GM18858 (cell line): ENCODE data around the gene RIMS1.

Experiments
- ATAC-seq: cut with Tn5 transposase; IDR thresholded peaks from one replicate; pipeline ENCODE4 v1.9.1; 2021; ENCODE audit not compliant: unreplicated experiment

RIMS1 gene

DNA sequence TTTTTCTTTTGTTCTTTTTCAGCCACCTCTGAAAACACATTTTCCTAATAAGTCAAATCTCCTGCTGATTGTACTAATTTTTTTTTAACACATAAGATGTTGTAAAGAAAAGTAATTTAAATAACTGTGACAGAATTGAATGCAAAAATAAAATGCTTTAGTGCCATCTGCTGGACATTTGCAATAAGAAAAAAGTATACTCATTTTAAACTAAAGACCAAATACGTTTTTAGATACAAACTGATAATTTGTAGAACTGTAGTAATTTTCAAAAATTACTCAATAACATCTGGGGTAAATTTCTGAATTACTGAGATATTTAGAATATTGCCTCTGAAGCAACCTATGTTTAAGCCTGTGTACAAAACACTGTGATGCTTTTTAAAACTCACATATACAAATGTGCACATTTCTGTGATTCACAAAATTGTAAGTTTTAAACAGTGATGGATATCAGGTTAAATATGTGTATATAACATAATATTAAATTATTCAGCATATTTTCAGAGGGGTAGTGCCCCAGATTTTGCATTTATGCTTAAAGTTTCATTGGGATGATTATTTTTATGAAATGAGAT lies 198.7 kb downstream of the RIMS1 start:
- ATAC-seq, result no peak

DNA sequence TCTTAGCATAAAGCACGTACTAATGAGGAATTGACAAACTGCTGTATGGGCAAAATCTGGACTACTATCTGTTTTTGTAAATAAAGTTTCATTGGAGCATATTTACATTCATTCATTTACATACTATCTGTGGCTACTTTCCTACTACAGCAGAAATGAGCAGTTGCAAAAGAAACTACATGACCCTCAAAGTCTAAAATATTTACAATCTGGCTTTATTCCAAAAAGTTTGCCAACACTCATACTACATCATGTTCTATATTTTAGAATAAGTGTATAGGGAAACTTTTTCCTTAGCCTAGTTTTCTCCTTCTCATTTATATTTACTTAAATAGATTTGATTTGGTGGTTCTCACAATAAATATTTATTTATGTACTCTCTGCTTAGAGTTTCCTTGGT lies 208.2 kb downstream of the RIMS1 start:
- no peak for ATAC-seq

DNA sequence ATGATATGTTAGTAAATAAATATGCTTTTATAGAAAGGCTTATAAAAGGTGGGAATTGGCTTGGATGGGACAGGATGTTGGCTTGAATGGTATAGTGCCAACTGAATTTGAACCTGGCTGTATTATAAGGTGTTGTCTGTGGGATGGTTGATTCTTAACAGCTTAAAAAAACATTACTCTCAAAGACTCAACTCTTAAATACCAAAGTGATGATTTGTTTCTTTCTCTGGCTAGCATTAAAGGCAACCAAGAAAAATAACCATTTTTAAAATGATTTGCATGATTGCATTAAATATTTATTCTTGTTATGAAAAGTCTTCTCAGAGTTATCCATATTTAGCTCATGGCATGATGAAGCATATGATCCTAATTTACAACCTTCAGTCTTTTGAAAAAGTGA lies 216.2 kb downstream of the RIMS1 start:
- ATAC-seq, result no peak

DNA sequence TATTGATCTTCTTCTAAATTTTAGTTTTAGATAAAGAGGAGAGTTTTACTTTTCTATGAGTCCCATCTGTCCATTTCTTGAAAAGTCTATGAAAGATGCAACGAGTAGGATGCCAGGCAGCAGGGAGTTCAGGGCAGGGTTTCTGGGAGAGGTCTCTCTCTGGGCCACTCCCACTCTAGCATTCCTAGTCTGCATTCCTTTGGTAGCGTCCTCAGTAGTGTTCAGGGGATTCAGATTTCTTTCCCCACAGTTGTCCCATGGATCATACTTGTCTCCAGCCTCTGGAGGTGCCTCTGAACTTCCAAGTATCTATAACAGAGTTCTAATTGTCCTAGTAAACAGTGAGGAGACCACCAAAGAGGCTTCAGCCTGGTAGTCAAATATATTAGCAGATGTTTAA lies 225.3 kb downstream of the RIMS1 start:
- no peak for ATAC-seq

DNA sequence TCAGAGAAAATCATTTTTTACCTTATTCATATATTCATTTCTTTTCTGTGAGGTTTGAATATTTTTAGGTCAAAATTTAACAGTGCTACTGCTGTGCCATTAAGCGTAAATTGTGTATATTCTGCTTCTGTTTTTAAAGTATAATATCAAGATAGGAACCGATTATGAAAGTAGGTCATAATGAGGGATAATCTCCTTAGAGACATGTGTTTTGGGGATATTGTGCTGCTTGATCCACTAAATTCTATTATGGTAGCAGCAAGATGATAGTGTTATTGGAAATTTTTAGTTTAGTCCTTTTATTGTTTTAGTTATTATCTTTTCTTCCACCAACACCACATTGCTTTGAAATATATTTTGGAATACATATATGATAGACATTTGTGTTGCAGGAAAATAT lies 244.0 kb downstream of the RIMS1 start:
- no peak for ATAC-seq

DNA sequence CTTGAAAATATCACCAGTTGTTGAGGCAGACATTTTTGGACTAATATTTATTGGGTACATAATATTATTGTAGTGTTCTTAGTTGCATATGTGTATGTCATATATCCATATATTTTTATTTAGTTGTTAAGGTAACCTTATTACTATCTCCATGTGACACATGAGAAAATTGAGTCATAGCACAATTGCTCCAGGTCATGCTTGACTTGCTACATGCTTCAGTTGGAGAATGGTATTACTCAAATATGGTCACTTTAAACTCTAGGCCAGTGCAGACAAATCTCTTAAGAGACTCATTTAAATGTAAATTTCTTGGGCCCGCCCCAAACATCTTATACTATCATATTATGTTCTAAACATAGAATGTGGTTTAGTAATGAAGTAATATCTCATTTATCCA lies 246.1 kb downstream of the RIMS1 start:
- peak; percentile 50 for ATAC-seq

DNA sequence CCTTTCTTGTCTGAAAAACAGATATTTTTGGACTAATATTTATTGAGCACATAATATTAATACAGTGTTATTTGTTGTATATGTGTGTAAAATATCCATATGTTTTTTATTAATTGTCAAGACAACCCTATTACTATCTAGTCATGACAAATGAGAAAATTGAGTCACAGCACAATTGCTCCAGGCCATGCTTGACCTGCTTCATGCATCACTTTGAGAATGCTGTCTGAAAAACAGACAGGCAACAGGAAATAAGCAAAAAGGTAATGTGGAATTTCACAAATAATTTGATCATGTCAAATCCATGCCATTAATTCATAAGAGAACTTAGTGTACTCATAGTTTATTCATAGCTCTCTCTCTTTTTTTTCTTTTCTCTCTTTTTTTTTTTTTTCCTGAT lies 246.5 kb downstream of the RIMS1 start:
- peak; percentile 2 for ATAC-seq

DNA sequence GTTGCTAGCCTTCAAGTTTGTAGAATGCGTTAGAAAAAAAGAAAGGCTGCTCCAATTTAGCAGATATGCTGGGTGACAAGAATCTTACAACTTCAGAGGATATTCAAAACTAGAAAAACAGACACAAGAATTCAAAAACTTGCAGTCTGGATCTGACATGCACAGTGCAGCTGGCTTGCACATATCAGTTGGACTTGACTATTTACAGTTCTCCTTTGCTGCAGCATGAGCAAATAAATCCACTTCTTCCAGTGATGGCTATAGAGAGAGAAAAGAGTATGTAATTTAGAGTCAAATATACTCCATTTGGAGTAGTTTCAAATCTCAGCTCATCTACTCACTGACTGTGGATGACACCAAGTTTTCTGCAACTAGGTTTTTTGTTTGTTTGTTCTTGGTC lies 247.0 kb downstream of the RIMS1 start:
- ATAC-seq, result no peak

DNA sequence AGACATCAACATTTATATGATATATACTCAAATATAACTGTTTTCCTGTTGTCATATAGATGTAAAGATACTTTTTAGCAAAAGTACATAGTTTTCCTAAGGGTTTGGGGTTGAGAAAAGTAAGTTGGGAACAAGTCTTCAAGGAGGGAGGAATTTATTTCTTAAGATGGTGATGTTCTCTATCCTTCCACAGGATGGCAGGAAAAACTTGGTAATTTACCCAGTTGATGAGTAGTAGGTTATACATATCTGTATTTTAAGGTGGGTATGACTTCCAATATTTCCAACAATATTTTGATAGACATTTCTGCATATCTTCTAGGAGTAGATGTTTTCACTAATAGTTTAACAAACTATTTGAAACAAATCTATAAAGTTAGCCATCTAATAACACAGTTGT lies 254.4 kb downstream of the RIMS1 start:
- no peak for ATAC-seq

DNA sequence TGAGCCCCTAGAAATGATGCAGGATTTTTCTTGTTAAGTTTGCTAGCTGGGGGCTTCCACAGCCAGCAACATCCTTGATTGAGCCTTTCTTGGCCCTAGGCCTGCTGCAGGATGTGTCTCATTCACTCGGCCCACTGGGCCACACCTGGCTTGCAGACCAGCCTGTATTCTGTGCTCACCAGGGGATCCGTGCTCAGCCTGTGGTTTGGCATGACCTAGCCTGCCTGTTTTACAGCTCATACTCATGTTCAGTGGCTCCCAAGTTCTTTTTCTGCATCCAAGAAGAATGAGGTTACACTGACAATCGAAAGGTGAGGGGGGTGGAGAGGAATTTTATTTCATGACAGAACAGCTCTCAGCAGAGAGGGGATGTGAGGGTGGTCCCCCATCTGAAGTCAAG lies 263.4 kb downstream of the RIMS1 start:
- ATAC-seq, result no peak

DNA sequence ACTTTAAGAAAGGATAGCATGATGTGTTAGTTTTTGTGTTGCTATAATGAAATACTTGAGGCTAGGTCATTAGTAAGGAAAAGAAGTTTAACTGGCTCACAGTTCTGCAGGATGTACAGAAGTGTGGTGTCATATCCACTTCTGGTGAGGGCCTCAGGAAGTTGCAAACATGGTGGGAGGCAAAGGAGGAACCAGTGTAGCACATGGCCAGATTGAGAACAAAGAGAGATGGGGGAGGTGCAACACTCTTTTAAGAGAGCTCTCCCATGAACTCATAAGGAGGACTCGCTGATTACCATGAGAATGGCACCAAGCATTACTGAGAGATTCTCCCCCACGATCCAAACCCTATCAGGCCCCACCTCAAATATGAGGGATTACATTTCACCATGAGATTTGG lies 265.4 kb downstream of the RIMS1 start:
- ATAC-seq, result no peak

DNA sequence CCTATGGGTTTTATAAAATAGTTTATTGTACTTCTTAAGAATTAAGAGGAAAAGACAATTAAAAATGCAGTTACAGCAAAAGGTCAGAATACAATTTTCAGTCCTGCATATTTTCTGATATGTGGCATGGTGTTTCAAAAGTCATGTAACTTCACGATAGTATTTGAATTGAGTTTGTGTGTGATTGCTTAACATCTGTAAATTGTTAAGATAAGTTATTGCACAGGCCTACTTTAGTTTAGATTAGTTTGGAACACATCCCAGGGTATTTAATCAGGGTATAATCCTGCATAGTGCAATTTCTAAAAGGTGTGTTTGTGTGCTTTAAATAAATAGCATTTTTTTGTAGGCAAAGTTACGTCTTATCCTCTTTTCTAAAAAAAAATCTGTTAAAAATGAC lies 289.6 kb downstream of the RIMS1 start:
- ATAC-seq, result no peak

DNA sequence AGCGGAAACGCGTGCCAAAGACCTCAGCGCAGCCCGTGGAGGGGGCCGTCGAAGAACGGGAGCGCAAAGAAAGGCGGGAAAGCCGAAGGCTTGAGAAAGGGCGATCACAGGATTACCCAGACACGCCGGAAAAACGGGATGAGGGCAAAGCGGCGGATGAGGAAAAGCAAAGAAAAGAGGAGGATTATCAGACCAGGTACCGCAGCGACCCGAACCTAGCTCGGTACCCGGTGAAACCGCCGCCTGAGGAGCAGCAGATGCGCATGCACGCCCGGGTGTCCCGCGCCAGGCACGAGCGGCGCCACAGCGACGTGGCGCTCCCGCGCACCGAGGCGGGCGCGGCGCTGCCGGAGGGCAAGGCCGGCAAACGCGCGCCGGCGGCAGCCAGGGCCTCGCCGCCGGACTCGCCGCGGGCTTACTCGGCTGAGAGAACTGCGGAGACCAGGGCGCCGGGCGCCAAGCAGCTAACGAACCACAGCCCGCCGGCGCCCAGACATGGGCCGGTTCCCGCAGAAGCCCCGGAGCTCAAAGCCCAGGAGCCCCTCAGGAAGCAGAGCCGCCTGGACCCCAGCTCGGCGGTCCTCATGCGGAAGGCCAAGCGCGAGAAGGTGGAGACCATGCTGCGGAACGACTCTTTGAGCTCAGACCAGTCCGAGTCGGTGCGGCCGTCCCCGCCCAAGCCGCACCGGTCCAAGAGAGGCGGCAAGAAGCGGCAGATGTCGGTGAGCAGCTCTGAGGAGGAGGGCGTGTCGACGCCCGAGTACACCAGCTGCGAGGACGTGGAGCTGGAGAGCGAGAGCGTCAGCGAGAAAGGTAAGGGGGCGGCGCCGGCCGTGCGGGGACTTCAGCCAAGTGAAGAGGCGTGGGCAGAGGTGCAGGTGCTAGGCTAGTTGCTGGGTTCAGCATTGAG lies 296.2 kb downstream of the RIMS1 start:
- ATAC-seq, result peak; percentile 43

DNA sequence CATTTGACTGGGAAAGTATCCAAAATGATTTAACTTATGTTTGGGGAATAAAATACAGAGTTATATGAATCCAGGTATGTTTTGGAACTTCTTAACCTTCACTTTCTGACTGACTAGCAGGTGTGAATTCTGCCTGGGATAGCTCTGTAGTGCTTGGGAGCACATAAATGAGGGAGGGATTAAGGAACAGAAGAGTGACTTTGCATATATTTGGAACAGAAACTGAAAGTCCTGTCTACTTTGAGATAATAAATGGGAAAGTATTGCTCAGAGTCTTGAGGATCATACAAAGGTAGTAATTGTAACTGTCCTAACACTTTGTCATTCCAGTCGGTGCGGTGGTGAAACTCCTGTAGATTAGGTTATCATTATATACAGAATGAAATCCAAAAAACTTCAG lies 317.6 kb downstream of the RIMS1 start:
- no peak for ATAC-seq

DNA sequence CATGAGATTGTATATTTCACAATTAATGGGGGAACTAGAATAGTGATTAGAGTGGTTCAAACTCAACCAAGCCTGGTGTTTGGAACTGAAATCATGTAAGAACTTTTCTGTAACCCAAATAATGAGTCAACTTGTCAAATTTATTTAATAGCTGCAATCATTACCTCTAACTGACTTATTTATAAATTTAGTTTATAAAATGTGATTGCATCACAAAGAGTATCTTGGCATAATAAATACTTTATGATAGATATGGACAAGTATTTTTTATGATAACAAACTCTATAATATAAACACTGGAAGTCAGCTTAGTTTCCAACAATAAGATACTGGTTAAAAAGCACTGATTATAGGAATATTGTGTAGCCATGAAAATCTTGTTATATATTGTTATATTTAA lies 319.1 kb downstream of the RIMS1 start:
- no peak for ATAC-seq

DNA sequence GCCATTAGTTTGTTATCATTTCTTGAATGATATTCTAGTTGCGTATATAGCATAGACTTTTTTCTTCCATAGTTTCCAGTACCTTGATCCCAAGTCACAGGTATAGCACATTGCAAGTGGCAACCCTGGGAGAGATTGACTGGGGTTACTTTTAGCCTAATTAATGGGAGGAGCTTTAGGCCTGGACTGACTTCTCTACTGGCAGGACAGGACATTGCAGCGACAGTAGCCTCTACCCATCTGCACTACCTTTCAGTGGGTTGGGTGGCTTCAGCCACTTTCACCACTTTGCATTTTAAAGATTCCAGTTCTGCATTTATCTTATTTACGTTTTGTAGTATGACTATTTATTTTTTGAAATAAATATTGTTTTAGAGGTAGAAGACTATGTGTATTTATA lies 320.3 kb downstream of the RIMS1 start:
- no peak for ATAC-seq

DNA sequence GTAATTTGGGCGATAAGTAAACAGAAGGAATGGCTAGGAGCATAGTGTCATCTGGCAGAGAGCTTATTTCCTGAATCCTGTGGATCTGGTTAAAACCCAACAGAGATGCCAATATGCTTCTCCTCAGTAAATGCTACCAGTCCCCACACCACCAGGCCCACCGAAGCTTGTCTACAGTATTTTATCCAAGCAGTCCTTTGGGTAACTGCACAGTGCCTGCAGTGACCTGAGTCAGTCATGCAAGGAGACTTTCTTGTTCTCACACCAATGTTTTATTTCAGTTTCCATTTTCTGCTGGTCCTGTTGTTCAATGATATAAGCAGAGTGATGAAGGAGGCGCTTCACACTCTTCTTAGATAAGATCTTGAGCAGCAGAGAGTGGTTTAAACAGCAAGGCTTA lies 326.3 kb downstream of the RIMS1 start:
- peak; percentile 47 for ATAC-seq

DNA sequence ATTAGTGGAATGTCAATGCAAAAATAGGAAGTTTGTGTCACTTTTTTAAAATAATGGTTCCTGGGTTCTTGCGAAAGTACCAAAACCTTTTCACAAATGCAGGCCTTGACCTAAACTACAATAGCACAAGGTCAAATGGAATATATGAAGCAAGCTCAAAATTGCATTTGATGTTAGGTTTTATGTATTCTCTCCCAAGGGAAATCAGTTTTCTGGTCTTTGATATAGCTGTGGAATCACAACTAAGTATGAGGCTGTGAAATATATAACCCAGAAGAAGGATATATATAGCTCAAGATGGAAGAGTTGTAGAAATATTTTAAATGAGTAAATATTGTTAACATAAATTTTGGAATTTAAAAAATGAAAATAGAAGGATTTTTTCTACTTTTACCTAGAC lies 327.3 kb downstream of the RIMS1 start:
- no peak for ATAC-seq

DNA sequence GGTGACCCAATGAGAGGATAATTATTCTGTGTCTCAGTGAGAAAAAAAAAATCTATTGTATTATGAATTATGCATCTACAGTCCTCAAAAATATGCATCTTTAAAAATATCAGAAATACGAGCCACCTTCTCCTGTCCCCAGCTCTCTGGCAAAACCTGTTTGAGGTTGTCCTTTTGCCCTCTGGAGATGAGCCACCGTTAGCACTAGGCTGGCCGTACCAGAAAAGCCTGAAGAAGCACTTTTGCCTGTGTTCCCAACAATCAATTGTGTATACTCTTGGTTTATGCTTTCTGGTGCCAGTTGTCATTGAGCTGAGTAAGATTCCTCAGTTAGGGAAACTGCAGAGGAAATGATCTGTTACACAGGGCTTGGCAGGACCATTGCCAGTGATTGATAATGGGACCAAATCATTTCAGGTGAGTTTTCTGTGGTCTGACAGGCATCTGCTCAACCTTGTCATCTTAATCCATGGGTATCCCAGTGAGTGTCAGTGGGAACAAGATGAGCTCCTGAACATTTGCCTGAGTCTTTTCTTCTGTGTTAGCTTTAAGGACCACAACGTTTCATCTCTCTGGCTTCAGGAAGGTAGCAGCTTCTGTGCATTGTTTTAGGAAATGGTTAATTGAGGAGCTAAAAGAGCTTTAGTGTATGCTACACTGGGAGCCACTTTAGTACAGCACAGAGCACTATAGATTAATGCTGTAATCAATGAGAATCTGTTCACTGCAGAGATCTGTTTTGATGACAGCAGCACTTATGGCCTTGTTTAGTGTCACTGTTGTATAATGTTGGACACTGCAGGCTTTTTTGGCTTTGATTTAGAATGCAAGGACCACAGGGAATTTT lies 330.1 kb downstream of the RIMS1 start:
- ATAC-seq, result no peak

DNA sequence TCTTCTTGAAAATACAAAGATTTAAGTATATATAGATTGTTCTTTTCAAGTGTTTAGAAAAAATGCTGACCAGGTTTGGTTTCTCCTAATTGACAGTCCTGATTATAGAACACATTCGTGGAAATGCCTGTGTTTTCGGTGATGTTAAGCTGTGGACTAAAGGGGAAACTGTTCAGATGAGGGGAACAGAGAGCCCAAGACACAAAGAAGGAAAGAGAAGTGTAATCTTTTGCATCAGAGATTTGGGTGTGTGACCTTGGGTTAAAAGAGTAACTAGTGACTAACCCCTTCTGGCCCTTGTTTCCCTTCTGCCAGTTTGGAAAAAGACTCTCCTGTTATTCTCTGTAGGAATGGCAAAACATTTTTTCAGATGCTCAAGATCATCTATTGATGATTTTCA lies 331.3 kb downstream of the RIMS1 start:
- ATAC-seq, result no peak

DNA sequence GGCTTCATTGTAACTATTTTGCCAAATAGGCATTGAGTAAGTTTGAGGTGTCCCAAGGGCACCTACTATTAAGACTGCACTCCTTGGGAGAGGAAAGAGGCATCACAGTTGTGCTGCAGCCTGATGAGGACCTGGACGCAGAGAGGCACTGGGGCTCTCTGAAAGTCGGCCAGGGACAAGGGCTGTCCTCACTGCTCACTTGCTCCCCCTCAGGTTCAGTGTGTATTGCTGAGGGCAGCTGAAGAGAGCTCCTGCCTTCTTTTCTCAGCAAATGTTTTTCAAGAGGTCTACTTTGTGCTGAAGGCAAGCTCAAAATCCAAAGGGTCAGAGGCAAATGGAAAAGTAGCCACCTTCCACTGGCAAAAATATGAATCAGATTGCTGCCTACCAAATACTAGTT lies 331.8 kb downstream of the RIMS1 start:
- peak; percentile 76 for ATAC-seq

DNA sequence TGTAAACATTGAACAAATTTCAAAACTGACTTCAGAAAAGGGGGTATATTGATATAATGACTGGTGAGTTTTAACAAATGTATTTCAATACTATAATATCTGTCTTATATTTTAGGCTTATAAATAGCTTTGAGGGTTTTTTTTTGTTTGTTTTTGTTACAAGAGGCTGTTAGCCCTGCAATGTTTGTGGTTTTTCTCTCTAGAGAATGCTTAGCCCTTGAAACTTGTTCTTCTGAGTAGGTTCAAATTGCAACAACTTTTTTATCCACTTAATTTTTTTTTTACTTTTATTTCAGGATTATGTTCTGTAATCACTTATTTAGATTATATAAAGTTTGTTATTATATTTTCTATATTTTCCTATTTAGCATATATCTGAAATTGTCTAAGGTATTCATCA lies 333.2 kb downstream of the RIMS1 start:
- ATAC-seq, result no peak
